H1 (cell line): ENCODE results near the gene CHST4. TPM values are rescaled to one million over a fixed set of nuclear protein-coding genes. Genes with fewer than 3 reads are reported as not detected.

ENCODE experiments used
- BACH1 ChIP-seq: IDR thresholded peaks from 2 replicates; pipeline ENCODE4 v1.6.1; 2012; ENCODE audit warnings: low read length, improper control_type of control experiment
- EZH2 ChIP-seq: fragments of 200-600 bp; sonication (generic); IDR thresholded peaks from 2 replicates; pipeline ENCODE4 v1.7.1; 2012; ENCODE audit warnings: low read depth, mild to moderate bottlenecking, moderate library complexity, low read length, inconsistent platforms; ENCODE audit not compliant: severe bottlenecking
- RBBP5 ChIP-seq: IDR thresholded peaks from 2 replicates; pipeline ENCODE4 v1.7.1; 2012; ENCODE audit warnings: low read depth, mild to moderate bottlenecking, inconsistent platforms, low read length, moderate library complexity, borderline replicate concordance
- polyA plus RNA-seq, 7 experiments: library from polyadenylated mRNA; depleted of rRNA in 3 of 7; stranded (reverse) in 5 of 7; unstranded in 2 of 7; fragments of >200 nt in 5 of 7; fragments of 200-250 nt in 2 of 7; gene quantifications; 1 replicate in 5 of 7; 2 replicates in 1 of 7; 4 replicates in 1 of 7; pipeline versions ENCODE4 v1.2.1 to v1.2.3, GENCODE V29; 2011 to 2013; ENCODE audit warnings: missing spikeins in 2 of 7, mixed read lengths in 2 of 7
- total RNA-seq: library from RNA; stranded (reverse); fragmentation: NEBNext Ultra II Directional; extraction: Animal tissue kit (Norgen Biotek cat#: 25700); gene quantifications from 2 replicates; pipeline ENCODE4 v1.2.1, GENCODE V29; 2021

CHST4 gene
- total and polyA plus RNA-seq, 2 of the 8 experiments (the other 6 are each of a cell fraction or from before 2014, with no cell fraction given), result 12.1 to 14.6 TPM

DNA sequence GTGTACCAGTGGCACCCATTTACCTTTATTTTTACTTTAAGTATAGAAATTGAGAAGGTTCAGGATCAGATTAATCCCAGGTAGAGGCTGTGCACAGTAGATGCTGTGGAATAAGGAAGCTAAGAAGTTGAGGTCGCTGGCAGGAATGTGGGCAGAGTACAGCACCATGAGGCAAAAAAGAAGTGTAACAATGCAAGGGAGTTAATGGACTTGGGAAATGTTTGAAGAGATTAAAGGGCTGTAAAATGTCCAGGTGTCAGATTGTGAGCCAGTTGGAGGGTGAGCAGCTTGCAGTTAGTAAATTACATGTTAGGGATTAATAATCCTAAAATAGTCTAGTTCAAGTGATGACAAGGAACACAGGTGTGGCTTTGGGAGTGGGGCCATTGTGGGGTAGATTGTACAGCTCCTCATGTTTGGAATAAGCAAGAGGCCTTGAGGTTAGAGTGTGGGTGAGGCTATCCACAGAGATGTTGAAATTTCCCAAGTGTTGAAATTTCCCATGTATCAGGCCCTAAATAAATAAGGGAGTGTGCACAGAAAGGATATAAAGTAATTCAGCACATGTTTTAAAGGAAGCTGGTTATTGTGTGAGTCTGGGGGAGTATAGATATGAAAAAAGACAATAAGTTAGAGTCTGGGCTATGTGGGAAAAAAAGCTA lies 29.1 kb downstream of the CHST4 start (continued):
- TF ChIP-seq EZH2 (no peak), RBBP5 (no peak), BACH1 (no peak)
